ENCODE results near the gene SLC22A14.

GRCh38 chr3:38366082-38366481 lies 84.0 kb downstream of the SLC22A14 start:
- TF ChIP-seq CTCF (IDR thresholded peaks at IDR 0.05) (no peak), SMAD4 (CRISPR knock-in tag; IDR thresholded peaks at IDR 0.05) (no peak), FOXP4 (CRISPR knock-in tag; IDR thresholded peaks at IDR 0.05) (no peak), JUN (CRISPR knock-in tag; IDR thresholded peaks at IDR 0.05) (no peak), ATF3 (CRISPR knock-in tag; conservative IDR thresholded peaks at IDR 0.05) (no peak), MAX (CRISPR knock-in tag; IDR thresholded peaks at IDR 0.05) (no peak), ZBTB43 (CRISPR knock-in tag; IDR thresholded peaks at IDR 0.05) (no peak), CBFB (CRISPR knock-in tag; IDR thresholded peaks at IDR 0.05; ENCODE audit: low read depth) (no peak), PREB (CRISPR knock-in tag; IDR thresholded peaks at IDR 0.05; ENCODE audit: borderline replicate concordance) (no peak)
